Stimulated activated CD8-positive, alpha-beta memory T cell treated with anti-CD3 and anti-CD28 coated beads, Interleukin-7, amount 100 ng/mL, for 24 hours (primary cell): Measurements from ENCODE around the gene ZNF91.
"Not testable (repeated sequence)": the region's sequence is repeated elsewhere in the genome, so short reads cannot be mapped to it uniquely, and the experiment has no call there.

Experiments used
- DNase-seq: peaks from one replicate; pipeline ENCODE4 v3.0.0-alpha.2; 2020; ENCODE audit warnings: low read depth

ZNF91 gene

GRCh38 chr19:23395041-23395721 lies at the start of gene ZNF91:
ZNF91 (minus strand) TSS chr19:23395471; CDS start chr19:23395354, 117 bp downstream.
- DNase-seq = peak; percentile 76

DNA sequence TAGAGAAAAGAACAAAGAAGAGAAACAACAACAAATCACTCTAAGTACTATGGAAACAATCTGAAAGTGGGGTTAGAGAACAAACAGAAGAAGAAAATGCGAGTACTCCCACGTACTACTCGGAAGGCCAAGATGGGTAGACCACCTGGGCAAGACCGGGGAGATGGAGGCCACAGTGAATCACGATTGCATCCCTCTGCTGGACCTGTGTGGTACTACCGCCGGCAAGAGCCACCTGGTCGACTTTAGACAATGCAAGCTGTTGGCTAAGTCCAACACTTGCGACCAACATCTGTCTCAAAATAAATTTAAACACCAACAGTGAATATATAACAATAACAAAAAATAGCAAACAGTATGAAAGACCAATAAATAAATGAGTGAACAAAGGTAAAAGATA lies 45.5 kb upstream of the ZNF91 start:
- no peak for DNase-seq

DNA sequence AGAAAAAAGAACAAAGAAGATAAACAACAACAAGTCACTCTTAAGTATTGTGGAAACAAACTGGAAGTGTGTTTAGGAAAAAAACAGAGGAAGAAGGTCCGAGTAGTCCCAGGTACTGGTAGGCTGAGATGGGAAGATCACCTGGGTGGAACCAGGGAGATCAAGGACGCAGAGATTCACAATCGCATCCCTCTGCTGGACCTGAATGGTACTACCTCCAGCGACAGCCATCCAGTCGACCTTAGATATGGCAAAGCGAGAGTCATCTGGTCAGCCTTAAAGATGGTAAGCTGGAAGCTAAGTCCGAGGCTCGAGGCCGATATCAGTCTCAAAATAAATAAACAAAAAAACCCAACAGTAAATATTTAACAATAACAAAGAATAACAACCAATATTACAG lies 44.9 kb upstream of the ZNF91 start:
- no peak for DNase-seq

- no peak for DNase-seq
These were observed 44.4 kb upstream of the ZNF91 start for GRCh38 chr19:23439623-23440022.

GRCh38 chr19:23437901-23438300 lies 42.6 kb upstream of the ZNF91 start:
- DNase-seq = no peak

DNA sequence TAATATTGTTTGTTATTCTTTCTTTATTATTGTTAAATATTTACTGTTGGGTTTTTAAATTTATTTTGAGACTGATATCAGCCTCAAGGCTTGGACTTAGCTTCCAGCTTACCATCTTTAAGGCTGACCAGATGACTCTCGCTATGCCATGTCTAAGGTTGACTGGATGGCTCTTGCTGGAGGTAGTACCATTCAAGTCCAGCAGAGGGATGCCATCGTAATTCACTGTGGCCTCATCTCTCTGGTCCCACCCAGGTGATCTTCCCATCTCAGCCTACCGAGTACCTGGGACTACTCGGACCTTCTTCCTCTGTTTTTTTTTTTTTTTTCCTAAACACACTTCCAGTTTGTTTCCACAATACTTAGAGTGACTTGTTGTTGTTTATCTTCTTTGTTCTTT lies 41.7 kb upstream of the ZNF91 start:
- no peak for DNase-seq

GRCh38 chr19:23436318-23436717 lies 41.0 kb upstream of the ZNF91 start:
- no peak for DNase-seq

DNA sequence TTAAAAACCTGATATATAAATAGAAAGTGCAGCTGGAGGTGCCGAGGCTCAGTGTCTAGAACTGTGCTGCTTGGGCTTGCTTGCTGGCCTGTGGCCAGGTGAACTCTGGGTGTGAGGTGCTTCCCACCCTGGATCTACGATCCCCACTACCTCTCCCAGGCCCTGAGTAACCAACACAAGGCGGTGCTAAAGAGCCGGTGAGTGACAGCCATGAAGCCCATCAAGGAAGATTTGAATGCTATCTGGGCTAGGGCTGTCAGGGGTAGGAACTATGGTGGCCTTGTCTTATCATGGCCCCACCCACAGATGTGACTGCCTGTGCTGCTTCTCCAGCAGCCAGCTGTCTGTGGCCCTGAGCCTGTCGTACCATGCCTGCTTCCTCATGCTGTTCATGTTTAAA lies 25.6 kb upstream of the ZNF91 start:
- no peak for DNase-seq

- not testable (repeated sequence) for DNase-seq
These were observed 24.0 kb upstream of the ZNF91 start for GRCh38 chr19:23419261-23419660.

GRCh38 chr19:23415561-23416191 lies 20.4 kb upstream of the ZNF91 start:
- DNase-seq = no peak

GRCh38 chr19:23415034-23415433 lies 19.8 kb upstream of the ZNF91 start:
- no peak for DNase-seq

DNA sequence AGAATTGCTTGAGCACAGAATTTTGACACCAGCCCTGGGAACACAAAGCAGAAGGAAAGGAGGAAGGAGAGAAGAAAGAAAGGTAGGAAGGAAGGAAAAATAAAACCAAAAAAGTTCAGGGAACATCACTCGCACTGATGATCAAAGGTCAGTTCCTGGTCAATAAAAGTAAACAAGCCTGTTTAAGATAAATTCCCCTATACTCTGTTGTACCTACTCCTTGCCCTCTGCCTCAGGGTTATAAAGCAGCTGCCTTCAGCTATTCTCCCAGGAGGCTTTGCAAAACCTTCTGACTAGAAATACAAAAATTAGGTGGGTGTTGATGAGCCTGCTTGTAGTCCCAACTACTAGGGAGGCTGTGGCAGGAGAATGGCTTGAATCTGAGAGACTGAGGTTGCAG lies 14.9 kb upstream of the ZNF91 start:
- DNase-seq = no peak

- no peak for DNase-seq
These were observed 14.2 kb upstream of the ZNF91 start for GRCh38 chr19:23409392-23410048.

DNA sequence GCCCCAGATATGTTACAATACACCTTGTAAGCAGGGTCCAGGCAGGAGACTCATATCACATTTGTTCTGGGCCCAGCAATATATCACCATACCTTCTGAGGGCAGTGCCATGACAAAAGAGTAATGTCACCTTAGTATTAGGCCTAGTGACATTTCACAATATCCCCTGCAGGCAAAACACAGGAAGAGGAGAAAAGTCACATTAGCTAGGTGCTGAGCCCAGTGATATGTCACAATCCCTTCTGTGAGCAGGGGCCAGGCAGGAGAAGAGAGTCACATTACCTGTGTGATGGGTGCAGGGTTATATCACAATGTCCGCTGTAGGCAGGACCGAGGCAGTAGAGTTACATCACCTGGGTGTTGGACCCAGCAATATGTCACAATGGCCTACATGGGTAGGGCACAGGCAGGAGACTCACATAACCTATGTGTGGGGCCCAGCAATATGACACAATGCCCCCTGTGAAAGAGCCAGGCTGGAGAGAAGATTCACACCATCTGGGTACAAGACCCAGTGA lies 12.4 kb upstream of the ZNF91 start:
- DNase-seq = no peak

DNA sequence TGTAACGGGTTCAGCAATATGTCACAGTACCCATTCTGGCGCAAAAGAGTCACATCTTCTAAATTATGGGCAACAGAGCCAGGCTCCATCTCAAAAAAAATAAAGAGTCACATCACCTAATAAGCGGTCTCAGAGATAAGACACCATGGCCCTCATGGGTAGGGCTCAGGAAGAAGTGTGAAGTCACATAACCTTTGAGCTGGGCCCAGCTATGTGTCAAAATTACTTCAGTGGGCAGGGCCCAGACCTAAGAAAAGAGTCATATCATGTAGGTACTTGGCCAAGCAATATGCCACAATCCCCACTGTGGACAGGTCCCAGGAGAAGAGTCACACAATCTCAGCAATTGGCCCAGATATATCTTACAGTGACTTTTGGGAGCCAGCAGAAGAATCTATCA lies 11.4 kb upstream of the ZNF91 start:
- DNase-seq = no peak

DNA sequence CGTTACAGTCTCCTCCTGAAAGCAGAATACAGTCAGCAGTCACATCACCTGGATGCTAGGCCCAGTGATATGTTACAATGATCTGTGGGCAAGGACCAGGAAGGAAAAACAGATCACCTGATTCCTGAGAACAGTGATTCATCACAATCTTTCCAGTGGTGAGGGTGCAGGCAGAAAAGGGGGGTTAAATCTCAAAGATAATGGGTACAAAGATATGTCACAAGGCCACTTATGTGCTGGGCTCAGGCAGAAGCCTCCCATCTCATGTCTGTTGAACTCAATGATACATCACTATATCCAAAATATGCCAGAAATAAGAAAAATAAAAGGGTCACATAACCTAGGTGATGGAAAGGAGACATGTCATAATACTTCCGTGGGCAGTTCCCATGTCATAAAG lies 10.8 kb upstream of the ZNF91 start:
- DNase-seq = no peak

- no peak for DNase-seq
These were observed 9.4 kb upstream of the ZNF91 start for GRCh38 chr19:23404676-23405075.

DNA sequence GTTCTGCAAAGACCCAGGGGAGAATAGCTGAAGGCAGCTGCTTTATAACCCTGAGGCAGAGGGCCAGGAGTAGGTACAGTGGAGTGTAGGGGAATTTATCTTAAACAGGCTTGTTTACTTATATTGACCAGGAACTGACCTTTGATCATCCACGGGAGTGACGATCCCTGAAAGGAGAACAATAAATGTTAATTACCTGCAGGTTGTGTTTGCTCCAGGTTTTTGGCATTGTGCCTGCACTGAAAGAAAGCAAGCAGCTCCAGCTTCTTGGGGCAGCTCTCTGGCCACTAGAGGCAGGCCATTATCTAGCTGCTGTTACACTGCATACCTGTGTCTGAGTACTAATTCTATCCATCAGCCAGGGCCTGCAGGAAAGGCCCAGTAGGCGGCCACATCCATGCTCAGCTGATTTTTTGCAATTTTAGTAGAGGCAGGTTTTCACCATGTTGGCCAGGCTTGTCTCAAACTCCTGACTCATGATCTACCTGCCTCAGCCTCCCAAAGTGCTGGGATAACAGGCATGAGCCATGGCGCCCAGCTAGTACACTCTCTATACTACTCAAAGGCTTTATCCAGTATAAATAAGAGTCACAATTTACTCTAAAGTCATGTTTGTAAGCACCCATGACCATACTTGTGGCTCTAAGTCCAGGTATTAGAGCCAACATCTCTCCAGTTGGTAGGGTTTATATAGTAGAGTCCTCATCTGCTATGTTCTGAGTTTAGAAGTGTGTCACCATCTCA lies 8.5 kb upstream of the ZNF91 start:
- no peak for DNase-seq

GRCh38 chr19:23403052-23403451 lies 7.8 kb upstream of the ZNF91 start:
- no peak for DNase-seq

DNA sequence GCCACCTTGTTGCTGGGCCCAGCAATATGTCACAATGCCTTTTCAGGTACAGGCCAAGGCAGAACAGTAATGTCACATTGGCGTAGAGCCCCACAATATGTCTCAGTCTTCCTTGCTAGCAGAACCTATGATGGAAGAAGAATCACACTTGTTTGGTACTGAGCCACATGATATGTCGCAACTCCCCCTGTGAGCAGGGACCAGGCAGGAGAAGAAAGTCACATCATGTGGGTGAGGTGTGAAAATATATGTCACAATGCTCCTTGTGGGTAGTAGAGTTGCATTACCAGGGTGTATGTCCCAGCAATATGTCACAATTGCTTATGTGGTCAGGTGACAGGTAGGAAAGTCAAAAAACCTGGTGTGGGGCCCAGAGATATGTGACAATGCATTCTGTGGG lies 7.1 kb upstream of the ZNF91 start:
- DNase-seq = no peak

GRCh38 chr19:23401086-23401610 lies 5.9 kb upstream of the ZNF91 start:
- DNase-seq = no peak

DNA sequence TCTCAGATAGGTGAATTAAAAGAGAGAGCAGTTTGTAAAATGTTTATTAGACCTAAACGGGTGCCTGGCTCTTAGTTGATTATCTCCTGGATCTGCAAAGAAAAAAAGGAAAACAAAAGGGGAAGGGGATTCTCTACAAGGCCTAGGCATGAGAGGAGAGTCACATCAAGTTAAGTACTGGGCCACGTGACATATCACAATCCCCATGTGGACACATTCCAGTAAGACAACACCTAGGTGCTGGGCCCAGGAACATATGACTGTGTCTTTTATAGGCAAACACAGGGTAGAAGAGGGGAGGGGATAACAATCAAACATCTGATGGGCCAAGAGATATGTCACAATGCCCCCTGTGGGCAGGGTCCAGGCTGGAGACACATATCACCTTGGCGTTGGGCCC lies 4.2 kb upstream of the ZNF91 start:
- no peak for DNase-seq
